GM21619 (cell line): ENCODE results near the gene ERH.
"Not testable (repeated sequence)": the region's sequence is repeated elsewhere in the genome, so short reads cannot be mapped to it uniquely, and the experiment has no call there.

Experiments
- ATAC-seq: cut with Tn5 transposase; IDR thresholded peaks from one replicate; pipeline ENCODE4 v1.9.1; 2021; ENCODE audit not compliant: unreplicated experiment

The ERH gene

GRCh38 chr14:69398053-69398817 is at the start of gene ERH, which contains the start of gene SLC39A9:
Gene ERH (minus strand): TSS chr14:69398299. CDS start chr14:69398233, 66 bp downstream.
Gene SLC39A9 (plus strand): TSS chr14:69398692. CDS start chr14:69399370, 678 bp downstream.
- ATAC-seq, result peak; percentile 85

- no peak for ATAC-seq
These were observed 45.3 kb upstream of the ERH start for GRCh38 chr14:69443296-69443805.

GRCh38 chr14:69441948-69442347 is 43.8 kb upstream of the ERH start:
- no peak for ATAC-seq

- no peak for ATAC-seq
These were observed 41.6 kb upstream of the ERH start for GRCh38 chr14:69439521-69440270.

GRCh38 chr14:69432364-69432763 is 34.3 kb upstream of the ERH start:
- no peak for ATAC-seq

GRCh38 chr14:69430306-69430939 is 32.3 kb upstream of the ERH start:
- ATAC-seq, result no peak

GRCh38 chr14:69429643-69430042 is 31.5 kb upstream of the ERH start:
- ATAC-seq, result no peak

- ATAC-seq, result peak; percentile 78
These were observed 30.3 kb upstream of the ERH start for GRCh38 chr14:69428289-69428998.

GRCh38 chr14:69427596-69427995 is 29.5 kb upstream of the ERH start:
- ATAC-seq, result no peak

- ATAC-seq, result no peak
These were observed 26.2 kb upstream of the ERH start for GRCh38 chr14:69424149-69424923.

GRCh38 chr14:69423279-69423678 is 25.2 kb upstream of the ERH start:
- no peak for ATAC-seq

- not testable (repeated sequence) for ATAC-seq
These were observed 18.0 kb upstream of the ERH start for GRCh38 chr14:69416087-69416486.

GRCh38 chr14:69413483-69413882 is 15.4 kb upstream of the ERH start:
- ATAC-seq, result no peak

- ATAC-seq, result no peak
These were observed 10.3 kb upstream of the ERH start for GRCh38 chr14:69408331-69408960.

GRCh38 chr14:69405762-69406161 is 7.7 kb upstream of the ERH start:
- ATAC-seq, result no peak

GRCh38 chr14:69404883-69405282 is 6.8 kb upstream of the ERH start:
- ATAC-seq, result no peak

GRCh38 chr14:69404478-69404877 is 6.4 kb upstream of the ERH start:
- no peak for ATAC-seq

GRCh38 chr14:69401841-69402240 is 3.7 kb upstream of the ERH start:
- no peak for ATAC-seq

- no peak for ATAC-seq
These were observed 2.1 kb upstream of the ERH start for GRCh38 chr14:69400154-69400553.

- no peak for ATAC-seq
These were observed 1.7 kb upstream of the ERH start for GRCh38 chr14:69399750-69400149.
